Mesendoderm (in vitro differentiated cells): Measurements from ENCODE around the gene PHF20. TPM values are rescaled to one million over a fixed set of nuclear protein-coding genes. Genes with fewer than 3 reads are reported as not detected.
"Not testable (repeated sequence)": the region's sequence is repeated elsewhere in the genome, so short reads cannot be mapped to it uniquely, and the experiment has no call there.

Source experiments
- DNase-seq: peaks from one replicate; pipeline ENCODE4 v3.0.0; 2013
- H2AK5ac ChIP-seq: 2 replicates; pipeline ENCODE4 v1.6.1; 2013; ENCODE audit warnings: low read length, inconsistent platforms
- H2BK120ac ChIP-seq: 2 replicates; pipeline ENCODE4 v1.6.1; 2013; ENCODE audit warnings: low read depth, mild to moderate bottlenecking, low read length, moderate library complexity, mixed read lengths
- H2BK15ac ChIP-seq: replicated peaks from 2 replicates; pipeline ENCODE4 v1.6.1; 2013; ENCODE audit warnings: low read depth, mild to moderate bottlenecking, moderate library complexity
- H2BK5ac ChIP-seq: 2 replicates; pipeline ENCODE4 v1.6.1; 2013; ENCODE audit warnings: low read length, inconsistent platforms
- H3K18ac ChIP-seq: 2 replicates; pipeline ENCODE4 v1.6.1; 2013; ENCODE audit warnings: mild to moderate bottlenecking, low read length, mixed read lengths
- H3K23ac ChIP-seq: one replicate; pipeline ENCODE4 v1.6.1; 2013; ENCODE audit warnings: low read length
- H3K27ac ChIP-seq: 2 replicates; pipeline ENCODE4 v1.5.1; 2013; ENCODE audit warnings: low read depth, mild to moderate bottlenecking, inconsistent platforms, low read length, moderate library complexity
- H3K27me3 ChIP-seq: 2 replicates; pipeline ENCODE4 v1.6.1; 2013; ENCODE audit warnings: low read length, control low read depth, mild to moderate bottlenecking, inconsistent platforms; ENCODE audit not compliant: insufficient read depth, poor library complexity
- H3K36me3 ChIP-seq: 2 replicates; pipeline ENCODE4 v1.6.1; 2013; ENCODE audit warnings: low read length, inconsistent platforms; ENCODE audit not compliant: control insufficient read depth, insufficient read depth
- H3K4ac ChIP-seq: one replicate; pipeline ENCODE4 v1.6.1; 2013; ENCODE audit warnings: low read depth, mild to moderate bottlenecking, low read length, moderate library complexity
- H3K4me1 ChIP-seq: 2 replicates; pipeline ENCODE4 v1.6.1; 2013; ENCODE audit warnings: low read depth, low read length, inconsistent platforms; ENCODE audit not compliant: control insufficient read depth
- H3K4me2 ChIP-seq: 2 replicates; pipeline ENCODE4 v1.6.1; 2013; ENCODE audit warnings: low read length
- H3K4me3 ChIP-seq: 2 replicates; pipeline ENCODE4 v1.5.1; 2013; ENCODE audit warnings: mild to moderate bottlenecking, low read length
- H3K56ac ChIP-seq: one replicate; pipeline ENCODE4 v1.6.1; 2013; ENCODE audit warnings: low read length
- H3K79me1 ChIP-seq: 2 replicates; pipeline ENCODE4 v1.6.1; 2013; ENCODE audit warnings: low read length, inconsistent platforms
- H3K79me2 ChIP-seq: 2 replicates; pipeline ENCODE4 v1.6.1; 2013; ENCODE audit warnings: mild to moderate bottlenecking, low read length; ENCODE audit not compliant: control insufficient read depth, insufficient read depth
- H3K9ac ChIP-seq: 2 replicates; pipeline ENCODE4 v1.6.1; 2013; ENCODE audit warnings: low read length, inconsistent platforms
- H4K5ac ChIP-seq: one replicate; pipeline ENCODE4 v1.6.1; 2013; ENCODE audit warnings: low read length
- H4K8ac ChIP-seq: one replicate; pipeline ENCODE4 v1.6.1; 2013; ENCODE audit warnings: low read depth, mild to moderate bottlenecking, control low read depth, low read length, moderate library complexity
- WGBS: extraction: QIAGEN DNeasy Blood & Tissue Kit; methylation state at CpG from one replicate; pipeline ENCODE4 v1.1.7; 2013; ENCODE audit warnings: low lambda C conversion rate, missing lambda C conversion rate; ENCODE audit not compliant: insufficient coverage; ENCODE audit errors: extremely low coverage; 5-methylcytosine and 5-hydroxymethylcytosine counted together
- polyA plus RNA-seq, 2 experiments: library from polyadenylated mRNA; stranded (reverse); fragments of 200-250 nt; gene quantifications; one replicate each; pipeline ENCODE4 v1.2.3, GENCODE V29; 2013

PHF20 gene
- 40.1 TPM for polyA plus RNA-seq (2013, experiment 1 of 2)
- polyA plus RNA-seq (2013, experiment 2 of 2): 37.7 TPM

DNA sequence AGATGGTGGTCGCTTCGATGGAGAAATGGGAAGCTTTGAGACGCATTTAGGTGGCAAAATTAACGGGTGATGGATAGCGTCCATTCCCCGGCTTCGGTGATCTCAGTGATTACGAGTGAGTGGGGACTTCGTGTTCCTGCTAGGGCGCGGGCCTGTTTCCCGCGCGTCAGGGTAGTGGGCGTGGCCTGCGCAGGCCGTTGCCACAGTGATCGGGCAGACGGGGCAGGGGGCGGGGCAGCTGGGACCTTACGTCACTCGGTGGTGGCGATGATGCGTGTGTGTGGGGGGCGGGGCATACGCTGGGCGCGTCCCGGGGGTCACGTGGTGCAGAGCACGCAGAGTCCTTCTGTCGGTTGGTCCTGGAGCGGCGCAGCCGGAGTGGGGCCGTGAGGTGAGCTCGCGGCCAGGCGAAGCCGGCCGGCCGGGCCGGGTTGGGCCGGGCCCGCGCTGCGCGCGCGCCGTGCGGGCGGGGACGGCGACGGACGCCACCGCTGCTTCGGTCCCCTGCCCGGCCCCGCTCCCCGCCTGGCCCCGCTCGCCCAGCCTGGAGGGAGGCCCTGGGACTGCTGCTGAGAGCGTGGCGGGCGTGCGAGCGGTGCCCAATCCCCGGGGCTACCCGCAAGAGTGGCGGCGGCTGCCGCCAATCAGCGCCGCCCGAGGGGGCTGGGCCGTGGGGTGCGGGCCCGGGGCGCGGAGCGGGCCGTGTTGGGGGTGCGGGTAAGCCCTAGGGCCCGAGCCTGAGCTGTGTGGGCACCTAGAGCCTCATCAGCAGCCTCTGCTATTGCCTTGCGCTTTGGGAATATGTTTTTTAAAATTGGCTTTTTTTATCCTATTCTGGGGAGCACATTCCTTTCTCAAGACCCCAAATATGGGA, at the start of gene PHF20:
Gene PHF20 (plus strand): TSS at position 327 of the 874 bp plus-strand sequence. CDS start 29,508 bp downstream, outside the sequence.
- DNase-seq: peak; percentile 97
- Histone ChIP-seq H3K4ac (no peak within 1 kb of the TSS), H3K79me1 (peaks cover 15% of the 10 kb centered on the region), H3K4me2 (peak within 1 kb of the TSS; percentile 60), H3K9ac (peak within 1 kb of the TSS; percentile 83), H3K18ac (peak within 1 kb of the TSS; percentile 83), H3K4me1 (peaks cover 5% of the 10 kb centered on the region), H3K56ac (peak within 1 kb of the TSS; percentile 87), H3K27me3 (no peaks in the 10 kb centered on the region), H3K79me2 (peaks cover 34% of the 10 kb centered on the region), H3K4me3 (peak within 1 kb of the TSS; percentile 85), H2AK5ac (no peak within 1 kb of the TSS), H2BK120ac (no peak within 1 kb of the TSS), H4K5ac (no peak within 1 kb of the TSS), H3K23ac (no peak within 1 kb of the TSS), H4K8ac (peak within 1 kb of the TSS; percentile 81), H2BK5ac (no peak within 1 kb of the TSS), H3K27ac (peak within 1 kb of the TSS; percentile 39), H3K36me3 (no peaks in the 10 kb centered on the region), H2BK15ac (no peak within 1 kb of the TSS)
- no CpG with 5 or more reads among the region's 87 CpGs for WGBS

DNA sequence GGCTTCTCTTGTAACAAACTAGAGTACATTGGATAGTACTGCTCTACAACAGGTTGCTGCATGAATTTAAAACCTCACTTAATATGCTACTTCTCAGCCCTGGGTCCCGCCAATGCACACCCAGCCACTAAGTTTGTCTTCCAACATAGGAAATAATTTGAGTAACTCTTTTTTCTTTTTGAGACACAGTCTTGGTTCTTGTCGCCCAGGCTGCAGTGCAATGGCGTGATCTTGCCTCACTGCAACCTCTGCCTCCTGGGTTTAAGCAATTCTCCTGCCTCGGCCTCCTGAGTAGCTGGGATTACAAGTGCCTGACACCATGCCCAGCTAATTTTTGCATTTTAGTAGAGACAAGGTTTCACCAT, 48.6 kb upstream of the PHF20 start:
- not testable (repeated sequence) for H3K27ac ChIP-seq, H2BK120ac ChIP-seq, H3K4me1 ChIP-seq, H3K18ac ChIP-seq, H3K23ac ChIP-seq, H4K8ac ChIP-seq, H2BK5ac ChIP-seq, H3K4me2 ChIP-seq, H3K27me3 ChIP-seq, H3K4me3 ChIP-seq, H3K9ac ChIP-seq, H3K56ac ChIP-seq, H3K4ac ChIP-seq, DNase-seq, H2AK5ac ChIP-seq, H2BK15ac ChIP-seq, H4K5ac ChIP-seq
- H3K79me1 ChIP-seq: peaks cover 17% of the 10 kb centered on the region
- peaks cover 35% of the 10 kb centered on the region for H3K79me2 ChIP-seq
- H3K36me3 ChIP-seq: peaks cover 32% of the 10 kb centered on the region
- WGBS: no CpG with 5 or more reads among the region's 4 CpGs

DNA sequence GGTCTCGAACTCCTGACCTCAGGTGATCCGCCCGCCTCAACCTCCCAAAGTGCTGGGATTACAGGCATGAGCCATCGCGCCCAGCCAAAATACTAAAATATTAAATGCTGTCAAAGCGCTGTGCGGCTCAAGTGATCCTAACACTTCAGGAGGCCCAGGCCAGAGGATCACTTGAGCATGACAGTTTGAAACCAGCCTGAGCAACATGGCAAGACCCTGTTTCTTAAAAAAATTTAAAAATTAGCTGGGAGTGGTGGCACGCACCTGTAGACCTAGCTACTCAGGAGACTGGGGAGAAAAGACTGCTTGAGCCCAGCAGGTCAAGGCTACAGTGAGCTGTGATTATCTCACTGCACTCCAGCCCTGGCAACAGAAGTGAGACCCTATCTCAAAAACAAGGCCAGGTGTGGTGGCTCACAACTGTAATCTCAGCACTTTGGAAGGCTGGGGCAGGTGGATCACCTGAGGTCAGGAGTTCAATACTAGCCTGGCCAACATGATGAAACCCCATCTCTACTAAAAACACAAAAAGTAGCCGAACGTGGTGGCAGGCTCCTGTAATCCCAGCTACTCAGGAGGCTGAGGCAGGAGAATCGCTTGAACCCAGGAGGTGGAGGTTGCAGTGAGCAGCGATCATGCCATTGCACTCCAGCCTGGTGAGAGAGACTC, 48.0 kb upstream of the PHF20 start:
- H3K4me2 ChIP-seq, H3K23ac ChIP-seq, H3K9ac ChIP-seq: not testable (repeated sequence)

DNA sequence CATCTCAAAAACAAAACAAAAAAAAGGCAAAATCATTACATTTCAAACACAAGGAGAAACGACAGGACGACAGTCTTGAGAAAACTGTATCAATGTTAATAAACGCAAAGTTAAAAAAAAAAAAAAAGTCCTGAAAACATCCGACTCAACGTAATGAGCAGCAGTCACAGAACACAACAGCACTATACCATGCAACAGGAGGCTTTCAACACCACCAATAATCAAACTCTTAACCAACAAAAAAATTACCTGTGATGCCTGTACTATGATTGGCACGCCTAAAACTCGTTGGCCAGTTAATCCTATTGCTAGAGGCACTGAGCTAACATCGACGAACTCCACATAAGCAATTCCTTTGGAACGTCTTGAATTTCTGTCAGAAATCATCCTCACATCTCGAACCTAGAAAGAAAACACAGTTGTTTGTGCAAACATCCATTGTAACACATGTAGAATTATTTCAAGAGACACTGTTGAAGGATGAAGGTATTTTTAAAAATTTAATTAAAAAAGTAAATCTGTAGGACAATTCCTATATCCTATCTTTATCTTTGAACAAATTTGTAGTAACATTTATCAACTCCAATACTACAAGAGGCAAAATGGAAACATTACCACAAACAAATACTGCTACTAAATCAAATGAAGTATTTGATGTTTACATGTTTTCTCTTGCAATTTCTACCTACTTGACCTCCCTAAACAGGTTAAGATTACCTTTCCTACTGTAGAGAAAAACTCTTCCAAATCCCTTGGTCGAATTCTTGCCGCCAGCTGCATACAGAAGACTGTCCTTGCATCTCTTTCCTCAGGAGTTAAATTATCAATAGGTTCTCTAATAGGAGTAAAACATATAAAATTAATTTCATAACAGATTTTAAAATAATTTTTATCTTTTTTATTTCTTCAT, 47.2 kb upstream of the PHF20 start:
- no peak overlapping the region for H3K4me2 ChIP-seq
- H3K4me3 ChIP-seq: no peak overlapping the region
- peaks cover 28% of the 10 kb centered on the region for H3K36me3 ChIP-seq
- no peak overlapping the region for H2BK5ac ChIP-seq
- no peak overlapping the region for H3K27ac ChIP-seq
- no peak overlapping the region for H4K5ac ChIP-seq
- WGBS: no CpG with 5 or more reads among the region's 13 CpGs
- no peak for DNase-seq
- H3K27me3 ChIP-seq: no peaks in the 10 kb centered on the region
- H3K23ac ChIP-seq: no peak overlapping the region
- H3K18ac ChIP-seq: no peak overlapping the region
- H3K4me1 ChIP-seq: no peaks in the 10 kb centered on the region
- peaks cover 15% of the 10 kb centered on the region for H3K79me1 ChIP-seq
- no peak overlapping the region for H2BK120ac ChIP-seq
- H3K79me2 ChIP-seq: peaks cover 42% of the 10 kb centered on the region
- no peak overlapping the region for H3K56ac ChIP-seq
- H2BK15ac ChIP-seq: no peak overlapping the region
- H3K9ac ChIP-seq: no peak overlapping the region
- no peak overlapping the region for H4K8ac ChIP-seq
- no peak overlapping the region for H2AK5ac ChIP-seq
- no peak overlapping the region for H3K4ac ChIP-seq

More for the DNA sequence above, 48.0 kb upstream of the PHF20 start:
- not testable (repeated sequence) for H3K4me1 ChIP-seq, H2AK5ac ChIP-seq, DNase-seq, H3K56ac ChIP-seq, H2BK15ac ChIP-seq, H2BK5ac ChIP-seq, H2BK120ac ChIP-seq, H3K27ac ChIP-seq, H4K5ac ChIP-seq, H4K8ac ChIP-seq, H3K4me3 ChIP-seq, H3K27me3 ChIP-seq, H3K18ac ChIP-seq, H3K4ac ChIP-seq
- H3K79me1 ChIP-seq: peaks cover 17% of the 10 kb centered on the region
- H3K36me3 ChIP-seq: peaks cover 31% of the 10 kb centered on the region
- H3K79me2 ChIP-seq: peaks cover 38% of the 10 kb centered on the region
- WGBS: no CpG with 5 or more reads among the region's 12 CpGs

DNA sequence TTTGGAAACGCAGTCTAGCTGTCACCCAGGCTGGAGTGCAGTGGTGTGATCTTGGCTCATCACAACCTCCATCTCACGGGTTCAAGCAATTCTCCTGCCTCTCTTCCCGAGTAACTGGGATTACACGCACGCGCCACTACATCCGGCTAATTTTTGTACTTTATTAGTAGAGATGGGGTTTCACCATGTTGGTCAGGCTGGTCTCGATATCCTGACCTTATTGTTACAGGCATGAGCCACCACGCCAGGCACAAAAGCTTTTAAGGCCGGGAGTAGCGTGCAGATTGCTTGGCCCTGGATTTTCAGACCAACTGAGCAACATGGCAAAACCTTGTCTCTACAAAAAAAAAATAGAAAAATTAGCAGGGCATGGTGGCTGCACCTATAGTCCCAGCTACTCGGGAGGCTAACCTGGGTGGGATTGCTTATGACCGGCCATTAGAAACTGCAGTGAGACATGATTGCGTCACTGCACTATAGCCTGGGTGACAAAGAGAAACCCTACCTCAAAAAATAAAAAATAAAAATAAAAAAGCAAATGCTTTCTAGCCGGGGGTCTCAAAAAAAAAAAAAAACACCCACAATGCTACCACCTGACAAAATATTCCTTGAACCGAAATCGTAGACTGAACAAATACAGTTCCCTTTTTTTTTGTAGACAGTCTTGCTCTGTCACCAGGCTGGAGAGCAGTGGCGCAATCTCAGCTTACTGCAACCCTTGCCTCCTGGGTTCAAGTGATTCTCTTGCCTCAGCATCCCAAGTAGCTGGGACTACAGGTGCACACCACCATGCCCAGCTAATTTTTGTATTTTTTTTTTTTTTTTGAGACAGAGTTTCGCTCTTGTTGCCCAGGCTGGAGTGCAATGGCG, 44.7 kb upstream of the PHF20 start:
- Histone ChIP-seq H3K79me1 (peaks cover 11% of the 10 kb centered on the region), H3K27me3 (no peaks in the 10 kb centered on the region), H2BK5ac (no peak overlapping the region), H4K5ac (no peak overlapping the region), H3K79me2 (peaks cover 42% of the 10 kb centered on the region), H2AK5ac (no peak overlapping the region), H3K4me3 (no peak overlapping the region), H3K56ac (no peak overlapping the region), H3K27ac (no peak overlapping the region), H3K4ac (no peak overlapping the region), H3K4me1 (no peaks in the 10 kb centered on the region), H3K36me3 (peaks cover 17% of the 10 kb centered on the region), H3K18ac (no peak overlapping the region), H3K4me2 (no peak overlapping the region), H2BK120ac (no peak overlapping the region), H3K23ac (no peak overlapping the region), H4K8ac (no peak overlapping the region), H2BK15ac (no peak overlapping the region), H3K9ac (no peak overlapping the region)
- DNase-seq: no peak
- WGBS: no CpG with 5 or more reads among the region's 20 CpGs
